ENCODE results near the gene EXD1. TPM values are rescaled to one million over a fixed set of nuclear protein-coding genes. Genes with fewer than 3 reads are reported as not detected.

Gene EXD1, protein sequence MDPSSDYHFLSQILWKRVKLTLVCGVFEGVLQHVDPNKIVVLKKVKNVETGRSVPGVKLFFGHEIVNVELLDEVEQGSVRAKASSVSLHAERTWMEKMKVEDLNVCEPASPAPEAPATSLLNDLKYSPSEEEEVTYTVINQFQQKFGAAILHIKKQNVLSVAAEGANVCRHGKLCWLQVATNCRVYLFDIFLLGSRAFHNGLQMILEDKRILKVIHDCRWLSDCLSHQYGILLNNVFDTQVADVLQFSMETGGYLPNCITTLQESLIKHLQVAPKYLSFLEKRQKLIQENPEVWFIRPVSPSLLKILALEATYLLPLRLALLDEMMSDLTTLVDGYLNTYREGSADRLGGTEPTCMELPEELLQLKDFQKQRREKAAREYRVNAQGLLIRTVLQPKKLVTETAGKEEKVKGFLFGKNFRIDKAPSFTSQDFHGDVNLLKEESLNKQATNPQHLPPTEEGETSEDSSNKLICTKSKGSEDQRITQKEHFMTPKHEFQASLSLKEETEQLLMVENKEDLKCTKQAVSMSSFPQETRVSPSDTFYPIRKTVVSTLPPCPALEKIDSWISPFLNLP
- not detected for total RNA-seq

DNA sequence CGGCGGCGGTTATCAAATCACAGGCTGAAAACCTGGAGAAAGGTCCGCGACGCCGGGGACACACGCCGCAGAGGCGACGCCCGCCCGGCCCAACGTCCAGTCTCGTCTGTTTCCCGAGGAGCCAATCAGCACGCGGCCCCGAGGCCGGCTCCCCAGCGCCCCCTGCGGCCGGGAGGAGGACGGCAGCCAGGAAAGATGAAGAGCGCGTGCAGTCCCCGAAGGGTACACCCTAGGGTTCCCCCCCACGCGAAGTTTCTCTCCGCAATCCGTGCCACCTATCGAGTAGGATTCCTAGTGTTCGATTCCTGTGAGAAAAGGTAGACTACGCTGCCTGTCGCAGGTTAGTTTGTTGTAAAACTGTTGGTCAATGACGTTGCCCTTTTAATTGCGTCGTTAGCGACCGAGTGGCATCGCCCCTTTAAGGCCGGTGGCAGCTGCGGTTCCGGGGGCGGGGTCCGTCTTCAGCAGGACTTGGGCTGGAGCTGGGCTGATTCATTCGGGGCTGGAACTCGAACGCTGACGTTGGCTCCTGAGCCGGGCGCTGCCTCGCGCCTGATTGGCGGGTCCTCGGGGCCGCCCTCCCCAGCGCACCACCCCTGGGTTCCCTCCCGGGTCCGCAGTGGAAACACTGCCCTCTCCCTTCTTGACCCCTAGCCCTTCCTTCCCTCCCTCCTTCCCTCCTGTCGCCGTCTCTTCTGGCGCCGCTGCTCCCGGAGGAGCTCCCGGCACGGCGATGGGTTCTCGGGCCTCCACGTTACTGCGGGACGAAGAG is at the start of gene EXD1, which contains the start of gene CHP1:
EXD1 (minus strand) TSS at position 108 of the 772 bp plus-strand sequence. CDS start 4,182 bp downstream, outside the sequence.
CHP1 (plus strand) TSS at position 619 of the 772 bp plus-strand sequence; CDS start at position 734, 115 bp downstream.

Other genes with a start within 250 kb of the EXD1 start
- 10 to 100 TPM; 21.5 to 22.2 TPM for gene INO80, start 114.5 kb downstream of the EXD1 start, total RNA-seq
- 10 to 100 TPM; 65.9 to 72.7 TPM for gene CHP1, start 511 bp upstream of the EXD1 start, total RNA-seq
- 10 to 100 TPM; 12.8 to 13.3 TPM for gene OIP5, start 101.8 kb upstream of the EXD1 start, total RNA-seq
- gene NUSAP1, start 102.1 kb upstream of the EXD1 start, total RNA-seq = 100 to 1,000 TPM; 205 to 210 TPM
- gene NDUFAF1, start 171.7 kb upstream of the EXD1 start, total RNA-seq = 10 to 100 TPM; 10.8 to 13.2 TPM
- 10 to 100 TPM; 36.6 to 40.0 TPM for gene RTF1, start 186.3 kb upstream of the EXD1 start, total RNA-seq

Data from activated naive CD4-positive, alpha-beta T cell treated with anti-CD3 and anti-CD28 coated beads, Interleukin-2, amount 10 ng/mL, durations not matched to agents 5 hours and 36 hours (primary cell).